Measurements from ENCODE around the gene CCDC183. TPM values are rescaled to one million over a fixed set of nuclear protein-coding genes. Genes with fewer than 3 reads are reported as not detected.

CCDC183 gene
- total and polyA plus RNA-seq, 2 of the 4 experiments (the other 2 are of a cell fraction): under 0.01 to 0.29 TPM

DNA sequence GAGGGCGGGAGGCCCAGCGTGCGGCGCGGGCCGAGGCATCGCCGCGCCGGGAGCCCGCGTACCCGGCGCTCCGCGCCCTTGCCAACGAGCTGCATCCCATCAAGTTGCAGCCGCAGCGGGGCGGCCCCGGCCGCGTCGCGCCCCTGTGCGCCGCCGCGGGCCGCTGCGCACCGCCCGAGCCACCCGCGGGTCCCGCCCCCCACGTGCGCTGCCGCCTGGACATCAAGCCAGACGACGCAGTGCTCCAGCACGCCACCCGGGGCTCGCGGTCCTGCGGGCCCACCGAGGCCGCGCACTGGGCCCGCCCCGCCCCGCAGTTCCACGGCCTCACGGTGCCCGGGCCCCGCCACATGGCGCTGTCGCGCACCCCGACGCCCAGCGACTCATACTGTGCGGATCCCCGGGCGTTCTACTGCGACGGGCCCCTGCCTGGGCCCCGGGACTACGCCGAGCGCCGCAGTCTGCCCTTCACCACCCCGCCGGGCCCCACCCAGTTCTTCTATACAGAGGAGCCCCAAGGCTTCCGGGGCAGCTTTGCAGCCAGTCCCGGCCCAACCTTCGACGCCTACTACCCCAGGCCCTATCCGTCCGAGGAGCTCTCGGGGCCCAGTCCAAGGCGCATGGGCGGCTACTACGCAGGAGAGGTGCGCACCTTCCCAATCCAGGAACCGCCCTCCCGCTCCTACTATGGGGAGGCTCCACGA lies 48.8 kb downstream of the CCDC183 start:
- BruUV-seq (replicated peaks): no TSS peak
- ATAC-seq (ENCODE audit: low read depth) (no peak), DNase-seq (no peak)
- Histone ChIP-seq H4K20me1 (ENCODE audit: insufficient read depth, low read length) (peaks cover 29% of the 10 kb centered on the region), H3K4ac (ENCODE audit: low read depth, low read length) (no peak overlapping the region), H3K9ac (ENCODE audit: low read depth, low read length) (no peak overlapping the region), H3K4me3 (ENCODE audit: insufficient read depth, low read depth, low read length) (no peak overlapping the region), H4K5ac (ENCODE audit: low read depth, low read length) (no peak overlapping the region), H3K27ac (ENCODE audit: insufficient read depth, low read length) (no peak overlapping the region), H3K27me3 (ENCODE audit: control insufficient read depth, insufficient read depth, low read length) (peaks cover 22% of the 10 kb centered on the region), H4K8ac (ENCODE audit: low read depth in 2 of 2, low read length in 2 of 2) (no peak overlapping the region), H2AK9ac (replicated peaks; ENCODE audit: low read depth, low read length, poor library complexity) (no peak overlapping the region), H2BK120ac (ENCODE audit: low read depth, low read length) (no peak overlapping the region), H3K56ac (ENCODE audit: extremely low read depth, insufficient read depth, low read length) (no peak overlapping the region), H2BK15ac (ENCODE audit: low read depth, low read length) (no peak overlapping the region), H3K23ac (ENCODE audit: low read depth, low read length) (no peak overlapping the region), H3K9me1 (ENCODE audit: insufficient read depth, low read length) (peaks cover 7% of the 10 kb centered on the region; the same call in 1 of the 2 replicates), H3K9me3 (ENCODE audit: control insufficient read depth, insufficient read depth, low read length) (peaks cover 6% of the 10 kb centered on the region; the same call in 1 of the 2 replicates), H2AK5ac (ENCODE audit: low read depth, low read length) (no peak overlapping the region; the same call in 1 of the 2 replicates), H2BK5ac (ENCODE audit: low read depth, low read length, poor library complexity, severe bottlenecking) (no peak overlapping the region), H3K18ac (ENCODE audit: low read depth, low read length) (no peak overlapping the region), H3K79me1 (ENCODE audit: low read depth in 1 of 2, low read length in 2 of 2) (peaks cover 3 to 16% of the 10 kb centered on the region in 2 experiments; a peak in 2 of 4 replicates), H3K14ac (replicated peaks; ENCODE audit: low read depth, low read length) (no peak overlapping the region), H4K91ac (ENCODE audit: insufficient read depth, low read depth, low read length) (no peak overlapping the region), H2AFZ (replicated peaks; ENCODE audit: low read length, poor library complexity) (no peak overlapping the region), H3K4me1 (ENCODE audit: control insufficient read depth, insufficient read depth, low read length) (peaks cover 12% of the 10 kb centered on the region), H3K4me2 (ENCODE audit: low read depth, low read length) (no peak overlapping the region), H2BK20ac (ENCODE audit: low read depth, low read length) (no peak overlapping the region), H3K36me3 (ENCODE audit: control insufficient read depth, insufficient read depth, low read length) (peaks cover 2% of the 10 kb centered on the region; the same call in 1 of the 2 replicates)
- intact Hi-C loops (cut with micrococcal nuclease) (no loop called here), dilution Hi-C loops (cut with HindIII; ENCODE audit: low sequenced_read_pairs, unreplicated experiment) (no loop called here), in situ Hi-C loops (cut with MboI; ENCODE audit: low sequenced_read_pairs) (no loop called here)
- ChIA-PET POLR2A (ENCODE audit: unreplicated experiment) (interaction anchor here (0.6 kb wide), 1 partner anchor 103 kb away, joined by 3 read pairs; no protein-coding TSS in a partner anchor), CTCF (no interaction called here)
- WGBS, 2 experiments (ENCODE audit: extremely low coverage in 2 of 2, insufficient read length in 1 of 2): 18% methylated on average over 55 of the region's 88 CpGs; no CpG with 5 or more reads in 1 of the 2 experiments
- no peak for TF ChIP-seq RAD21 (IDR thresholded peaks at IDR 0.05; ENCODE audit: low read length)
- no peak for TF ChIP-seq BHLHE40 (IDR thresholded peaks at IDR 0.05; ENCODE audit: low read depth, low read length)
- TF ChIP-seq, protein P1, sequence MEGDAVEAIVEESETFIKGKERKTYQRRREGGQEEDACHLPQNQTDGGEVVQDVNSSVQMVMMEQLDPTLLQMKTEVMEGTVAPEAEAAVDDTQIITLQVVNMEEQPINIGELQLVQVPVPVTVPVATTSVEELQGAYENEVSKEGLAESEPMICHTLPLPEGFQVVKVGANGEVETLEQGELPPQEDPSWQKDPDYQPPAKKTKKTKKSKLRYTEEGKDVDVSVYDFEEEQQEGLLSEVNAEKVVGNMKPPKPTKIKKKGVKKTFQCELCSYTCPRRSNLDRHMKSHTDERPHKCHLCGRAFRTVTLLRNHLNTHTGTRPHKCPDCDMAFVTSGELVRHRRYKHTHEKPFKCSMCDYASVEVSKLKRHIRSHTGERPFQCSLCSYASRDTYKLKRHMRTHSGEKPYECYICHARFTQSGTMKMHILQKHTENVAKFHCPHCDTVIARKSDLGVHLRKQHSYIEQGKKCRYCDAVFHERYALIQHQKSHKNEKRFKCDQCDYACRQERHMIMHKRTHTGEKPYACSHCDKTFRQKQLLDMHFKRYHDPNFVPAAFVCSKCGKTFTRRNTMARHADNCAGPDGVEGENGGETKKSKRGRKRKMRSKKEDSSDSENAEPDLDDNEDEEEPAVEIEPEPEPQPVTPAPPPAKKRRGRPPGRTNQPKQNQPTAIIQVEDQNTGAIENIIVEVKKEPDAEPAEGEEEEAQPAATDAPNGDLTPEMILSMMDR (conservative IDR thresholded peaks at IDR 0.05; ENCODE audit: low read depth, low read length): no peak
- no peak for TF ChIP-seq MXI1 (IDR thresholded peaks at IDR 0.05; ENCODE audit: borderline replicate concordance, low read depth, low read length)
- TF ChIP-seq MAFK (IDR thresholded peaks at IDR 0.05; ENCODE audit: low read depth, low read length): no peak
- TF ChIP-seq SMC3 (IDR thresholded peaks at IDR 0.05; ENCODE audit: low read depth, low read length): no peak
- TF ChIP-seq, protein P2, sequence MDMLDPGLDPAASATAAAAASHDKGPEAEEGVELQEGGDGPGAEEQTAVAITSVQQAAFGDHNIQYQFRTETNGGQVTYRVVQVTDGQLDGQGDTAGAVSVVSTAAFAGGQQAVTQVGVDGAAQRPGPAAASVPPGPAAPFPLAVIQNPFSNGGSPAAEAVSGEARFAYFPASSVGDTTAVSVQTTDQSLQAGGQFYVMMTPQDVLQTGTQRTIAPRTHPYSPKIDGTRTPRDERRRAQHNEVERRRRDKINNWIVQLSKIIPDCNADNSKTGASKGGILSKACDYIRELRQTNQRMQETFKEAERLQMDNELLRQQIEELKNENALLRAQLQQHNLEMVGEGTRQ (IDR thresholded peaks at IDR 0.05; ENCODE audit: low read depth, low read length): no peak
- no peak for TF ChIP-seq FOS (IDR thresholded peaks at IDR 0.05; ENCODE audit: low read depth, low read length)
- no peak for TF ChIP-seq MAZ (IDR thresholded peaks at IDR 0.05; ENCODE audit: borderline replicate concordance, low read depth, low read length)
